Loucy (cell line): ENCODE results near the gene SACS.

ENCODE experiments used
- EZH2phosphoT487 ChIP-seq: fragments of 200-600 bp; IDR thresholded peaks from 2 replicates; pipeline ENCODE4 v1.6.1; 2018; ENCODE audit warnings: antibody characterized with exemption, mild to moderate bottlenecking, moderate library complexity, borderline replicate concordance
- TF ChIP-seq, protein P1 (sequence below): fragments of 200-600 bp; sonication (generic); conservative IDR thresholded peaks from 2 replicates; pipeline ENCODE4 v1.5.1; 2014; ENCODE audit warnings: mild to moderate bottlenecking, antibody characterized with exemption, low read length

DNA sequence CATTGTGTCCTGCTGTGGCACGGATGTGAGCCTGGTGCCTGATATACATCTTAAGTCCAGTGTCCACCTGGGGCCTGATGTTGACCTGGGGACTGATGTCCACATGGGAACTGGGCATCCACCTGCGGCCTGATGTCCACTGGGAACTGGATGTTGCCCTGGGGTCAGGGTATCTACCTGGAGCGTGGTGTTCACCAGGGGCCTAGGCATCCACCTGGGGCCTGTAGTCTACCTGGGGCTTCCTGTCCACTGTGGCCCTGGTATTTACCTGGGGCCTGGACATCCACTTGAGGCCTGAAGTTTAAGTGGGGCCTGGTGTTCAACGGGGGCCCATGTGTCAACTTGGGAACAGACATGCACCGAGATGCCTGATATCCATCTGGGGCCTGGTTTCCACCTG, 11.9 kb downstream of the SACS start:
- TF ChIP-seq, protein P1, sequence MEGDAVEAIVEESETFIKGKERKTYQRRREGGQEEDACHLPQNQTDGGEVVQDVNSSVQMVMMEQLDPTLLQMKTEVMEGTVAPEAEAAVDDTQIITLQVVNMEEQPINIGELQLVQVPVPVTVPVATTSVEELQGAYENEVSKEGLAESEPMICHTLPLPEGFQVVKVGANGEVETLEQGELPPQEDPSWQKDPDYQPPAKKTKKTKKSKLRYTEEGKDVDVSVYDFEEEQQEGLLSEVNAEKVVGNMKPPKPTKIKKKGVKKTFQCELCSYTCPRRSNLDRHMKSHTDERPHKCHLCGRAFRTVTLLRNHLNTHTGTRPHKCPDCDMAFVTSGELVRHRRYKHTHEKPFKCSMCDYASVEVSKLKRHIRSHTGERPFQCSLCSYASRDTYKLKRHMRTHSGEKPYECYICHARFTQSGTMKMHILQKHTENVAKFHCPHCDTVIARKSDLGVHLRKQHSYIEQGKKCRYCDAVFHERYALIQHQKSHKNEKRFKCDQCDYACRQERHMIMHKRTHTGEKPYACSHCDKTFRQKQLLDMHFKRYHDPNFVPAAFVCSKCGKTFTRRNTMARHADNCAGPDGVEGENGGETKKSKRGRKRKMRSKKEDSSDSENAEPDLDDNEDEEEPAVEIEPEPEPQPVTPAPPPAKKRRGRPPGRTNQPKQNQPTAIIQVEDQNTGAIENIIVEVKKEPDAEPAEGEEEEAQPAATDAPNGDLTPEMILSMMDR: no peak
- no peak for TF ChIP-seq EZH2phosphoT487
